ENCODE results near the gene RPL27A.

RPL27A gene

DNA sequence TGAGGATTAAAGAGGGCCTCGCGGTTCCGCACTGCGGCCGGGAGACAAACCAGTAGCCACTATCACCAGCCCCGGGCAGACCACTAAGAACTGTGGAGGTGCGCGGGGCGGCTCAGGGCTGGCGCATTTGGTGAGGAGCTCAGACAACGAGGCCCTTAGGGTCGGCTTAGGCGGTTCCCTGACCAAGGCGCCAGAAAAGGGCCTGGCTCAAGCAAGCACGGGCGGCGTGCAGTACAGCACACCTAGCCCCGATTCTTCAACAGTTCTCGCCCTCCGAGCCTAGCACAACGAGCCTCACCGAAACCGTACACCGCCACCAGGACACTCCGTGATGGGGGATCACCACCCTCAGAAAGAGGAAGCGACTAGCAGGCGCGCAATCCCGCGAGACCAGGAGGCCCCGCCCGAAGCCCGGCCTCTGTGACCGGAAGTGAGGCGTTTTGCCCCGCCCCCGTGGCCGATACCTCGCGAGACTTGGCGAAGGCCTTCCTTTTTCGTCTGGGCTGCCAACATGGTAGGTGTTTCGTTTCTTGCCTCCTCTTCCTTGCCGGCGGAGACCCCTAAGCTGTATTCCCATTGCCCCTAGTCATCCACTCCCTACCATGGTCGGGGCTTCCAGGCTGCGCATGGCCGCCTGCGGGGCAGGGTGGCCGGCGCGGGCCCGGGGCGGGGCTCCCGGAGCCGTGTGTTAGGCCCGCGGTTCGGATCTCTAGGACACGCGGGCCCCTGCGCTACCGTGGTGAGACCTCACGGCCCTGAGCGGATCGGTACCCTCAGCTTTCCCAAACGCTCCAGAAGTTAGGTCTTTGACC lies at the start of gene RPL27A, which contains the start of gene TRIM66:
Gene RPL27A, plus strand, starts transcription at position 490 of the 812 bp plus-strand sequence. Its CDS starts 22 bp downstream, at position 512.
Gene TRIM66, minus strand, starts transcription at position 363 of the 812 bp plus-strand sequence. CDS start 10,391 bp downstream, outside the sequence.
- Histone ChIP-seq H3K9me3 (ENCODE audit: severe bottlenecking) (no peaks in the 10 kb centered on the region), H3K27me3 (ENCODE audit: insufficient read depth, poor library complexity, severe bottlenecking) (no peaks in the 10 kb centered on the region), H3K36me3 (ENCODE audit: low read depth) (peaks cover 48% of the 10 kb centered on the region), H3K4me3 (ENCODE audit: severe bottlenecking) (peak within 1 kb of the TSS; percentile 88), H3K4me1 (ENCODE audit: insufficient read depth, poor library complexity, severe bottlenecking) (peaks cover 18% of the 10 kb centered on the region), H3K27ac (ENCODE audit: poor library complexity, severe bottlenecking) (peak within 1 kb of the TSS; percentile 85)
- no peak for TF ChIP-seq CTCF (IDR thresholded peaks at IDR 0.05; ENCODE audit: poor library complexity, severe bottlenecking)
- DNase-seq (ENCODE audit: low spot score), result peak; percentile 96
- peak; percentile 91 for ATAC-seq (ENCODE audit: low read depth)

DNA sequence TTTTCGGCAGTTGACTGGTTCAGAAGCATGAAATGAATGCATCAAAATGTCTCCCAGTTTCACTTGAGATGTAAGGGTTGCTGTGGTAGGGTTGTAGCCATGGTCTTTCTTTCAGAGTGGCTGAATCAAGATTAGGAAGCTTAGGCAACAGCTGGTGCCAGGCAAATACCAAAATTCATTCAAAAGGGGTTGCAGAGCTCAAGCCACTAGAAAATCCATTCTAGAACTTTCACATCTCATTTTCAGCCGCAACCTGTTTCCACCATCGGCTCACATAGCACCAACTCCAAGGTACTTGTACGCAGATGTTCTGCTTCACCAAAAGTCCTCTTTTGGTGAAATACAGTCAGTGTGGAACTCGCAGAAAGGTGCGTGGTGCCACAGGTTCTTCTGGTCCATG lies 48.1 kb upstream of the RPL27A start:
- TF ChIP-seq CTCF (IDR thresholded peaks at IDR 0.05; ENCODE audit: poor library complexity, severe bottlenecking), result no peak
- no peak for ATAC-seq (ENCODE audit: low read depth)
- Histone ChIP-seq H3K4me1 (ENCODE audit: insufficient read depth, poor library complexity, severe bottlenecking) (no peaks in the 10 kb centered on the region), H3K27ac (ENCODE audit: poor library complexity, severe bottlenecking) (no peak overlapping the region), H3K36me3 (ENCODE audit: low read depth) (peaks cover 5% of the 10 kb centered on the region; the same call in 1 of the 2 replicates), H3K4me3 (ENCODE audit: severe bottlenecking) (no peak overlapping the region), H3K27me3 (ENCODE audit: insufficient read depth, poor library complexity, severe bottlenecking) (no peaks in the 10 kb centered on the region), H3K9me3 (ENCODE audit: severe bottlenecking) (no peaks in the 10 kb centered on the region)
- DNase-seq (ENCODE audit: low spot score), result no peak

DNA sequence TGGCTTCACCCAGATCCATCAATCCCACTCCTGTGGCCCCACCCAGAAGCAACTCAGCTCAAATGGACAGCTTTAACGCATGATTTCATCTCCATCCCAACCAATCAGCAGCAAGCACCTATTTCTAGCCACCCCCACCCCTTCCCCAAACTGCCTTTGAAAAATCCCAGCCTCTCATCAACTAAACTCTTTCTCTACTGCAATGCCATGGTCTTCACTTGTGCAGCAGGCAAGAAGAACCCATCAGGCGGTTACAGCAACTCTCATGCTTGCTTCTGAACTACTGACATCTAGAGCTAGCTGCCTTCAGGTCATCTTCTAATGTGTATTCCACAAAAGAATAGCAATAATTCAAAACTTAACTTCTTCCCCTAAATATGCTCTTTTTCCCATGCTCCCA lies 46.5 kb upstream of the RPL27A start:
- Histone ChIP-seq H3K36me3 (ENCODE audit: low read depth) (peaks cover 5% of the 10 kb centered on the region; the same call in 1 of the 2 replicates), H3K27me3 (ENCODE audit: insufficient read depth, poor library complexity, severe bottlenecking) (no peaks in the 10 kb centered on the region), H3K4me3 (ENCODE audit: severe bottlenecking) (no peak overlapping the region), H3K4me1 (ENCODE audit: insufficient read depth, poor library complexity, severe bottlenecking) (no peaks in the 10 kb centered on the region), H3K27ac (ENCODE audit: poor library complexity, severe bottlenecking) (no peak overlapping the region), H3K9me3 (ENCODE audit: severe bottlenecking) (no peaks in the 10 kb centered on the region)
- ATAC-seq (ENCODE audit: low read depth) (no peak), DNase-seq (ENCODE audit: low spot score) (no peak)
- no peak for TF ChIP-seq CTCF (IDR thresholded peaks at IDR 0.05; ENCODE audit: poor library complexity, severe bottlenecking)

DNA sequence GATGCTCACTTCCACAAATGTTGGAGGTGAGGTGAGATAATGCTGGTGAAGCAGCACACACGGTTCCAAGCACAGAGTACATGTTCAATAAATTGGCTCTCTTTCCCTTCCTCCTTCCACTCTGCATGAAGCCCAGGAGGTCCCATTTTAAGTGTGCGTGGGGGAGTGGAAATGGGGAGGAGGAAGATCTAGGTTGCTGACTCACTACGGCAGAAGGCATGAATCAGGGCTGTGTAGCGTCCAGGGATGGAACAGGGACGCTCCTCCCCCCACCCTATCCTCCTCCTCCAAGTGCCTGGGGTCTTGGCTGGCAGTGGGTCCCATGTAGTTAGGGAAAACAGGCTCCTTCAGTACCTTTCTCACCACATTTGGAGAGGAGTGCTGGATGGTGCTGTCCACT lies 44.3 kb upstream of the RPL27A start:
- no peak for TF ChIP-seq CTCF (IDR thresholded peaks at IDR 0.05; ENCODE audit: poor library complexity, severe bottlenecking)
- DNase-seq (ENCODE audit: low spot score), result no peak
- H3K4me1 ChIP-seq (ENCODE audit: insufficient read depth, poor library complexity, severe bottlenecking), result no peaks in the 10 kb centered on the region
- no peak overlapping the region for H3K27ac ChIP-seq (ENCODE audit: poor library complexity, severe bottlenecking)
- H3K4me3 ChIP-seq (ENCODE audit: severe bottlenecking), result no peak overlapping the region
- H3K36me3 ChIP-seq (ENCODE audit: low read depth), result peaks cover 5% of the 10 kb centered on the region; the same call in 1 of the 2 replicates
- ATAC-seq (ENCODE audit: low read depth), result no peak
- no peaks in the 10 kb centered on the region for H3K27me3 ChIP-seq (ENCODE audit: insufficient read depth, poor library complexity, severe bottlenecking)
- H3K9me3 ChIP-seq (ENCODE audit: severe bottlenecking), result no peaks in the 10 kb centered on the region

DNA sequence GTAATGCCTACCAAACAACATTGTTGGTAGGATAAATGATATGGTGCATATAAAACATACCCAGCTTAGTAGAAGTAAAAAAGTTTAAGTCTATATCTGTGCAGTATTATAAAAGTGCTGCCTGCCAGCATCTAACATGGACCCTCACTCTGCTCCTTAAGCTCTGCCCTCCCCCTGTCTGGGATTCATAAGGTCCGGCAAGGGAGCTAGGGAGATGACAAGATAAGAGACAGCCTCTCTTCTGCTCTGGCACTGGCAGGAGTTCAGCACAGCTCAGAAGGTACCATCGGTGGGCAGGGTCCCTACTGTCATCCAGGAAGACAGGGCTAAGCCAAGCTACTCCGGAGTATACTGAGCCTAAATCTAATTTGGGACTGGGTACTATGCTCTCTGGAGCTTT lies 42.9 kb upstream of the RPL27A start:
- ATAC-seq (ENCODE audit: low read depth), result no peak
- H3K27ac ChIP-seq (ENCODE audit: poor library complexity, severe bottlenecking), result no peak overlapping the region
- DNase-seq (ENCODE audit: low spot score), result no peak
- H3K9me3 ChIP-seq (ENCODE audit: severe bottlenecking), result no peaks in the 10 kb centered on the region
- H3K36me3 ChIP-seq (ENCODE audit: low read depth), result peaks cover 5% of the 10 kb centered on the region; the same call in 1 of the 2 replicates
- H3K4me3 ChIP-seq (ENCODE audit: severe bottlenecking), result no peak overlapping the region
- no peaks in the 10 kb centered on the region for H3K4me1 ChIP-seq (ENCODE audit: insufficient read depth, poor library complexity, severe bottlenecking)
- no peak for TF ChIP-seq CTCF (IDR thresholded peaks at IDR 0.05; ENCODE audit: poor library complexity, severe bottlenecking)
- H3K27me3 ChIP-seq (ENCODE audit: insufficient read depth, poor library complexity, severe bottlenecking), result no peaks in the 10 kb centered on the region
